Measurements from ENCODE around the gene MED15.

GRCh38 chr22:20563466-20563906 lies 56.1 kb downstream of the MED15 start:
- TF ChIP-seq POLR2A (IDR thresholded peaks at IDR 0.05): no peak
- TF ChIP-seq CTCF (IDR thresholded peaks at IDR 0.05 in 8 of 11, conservative IDR thresholded peaks at IDR 0.05 in 3 of 11): peak in 1 of 11 experiments; percentile 21
- TF ChIP-seq POLR2AphosphoS5 (IDR thresholded peaks at IDR 0.05): no peak
